ENCODE results near the gene MYBL2.

DNA sequence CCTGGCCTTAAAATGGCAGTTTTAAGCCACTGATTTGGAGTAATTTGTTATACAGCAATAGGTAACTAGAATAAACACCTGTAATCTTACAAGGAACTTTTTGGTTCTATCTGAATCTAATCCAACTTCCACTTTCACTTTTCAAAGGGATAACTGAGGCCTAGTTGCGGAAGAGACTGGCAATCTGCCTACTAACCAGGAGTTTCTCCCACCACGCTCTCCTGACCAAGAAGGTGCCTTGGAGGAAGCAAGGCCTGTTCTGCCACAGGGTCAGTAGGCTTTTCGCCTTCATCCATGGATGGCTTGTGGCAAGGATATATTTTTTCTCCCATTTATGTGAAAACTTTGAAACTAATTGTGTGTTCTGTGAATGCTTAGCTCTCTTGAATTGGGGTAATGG lies 12.9 kb upstream of the MYBL2 start:
- TF ChIP-seq, protein P1, sequence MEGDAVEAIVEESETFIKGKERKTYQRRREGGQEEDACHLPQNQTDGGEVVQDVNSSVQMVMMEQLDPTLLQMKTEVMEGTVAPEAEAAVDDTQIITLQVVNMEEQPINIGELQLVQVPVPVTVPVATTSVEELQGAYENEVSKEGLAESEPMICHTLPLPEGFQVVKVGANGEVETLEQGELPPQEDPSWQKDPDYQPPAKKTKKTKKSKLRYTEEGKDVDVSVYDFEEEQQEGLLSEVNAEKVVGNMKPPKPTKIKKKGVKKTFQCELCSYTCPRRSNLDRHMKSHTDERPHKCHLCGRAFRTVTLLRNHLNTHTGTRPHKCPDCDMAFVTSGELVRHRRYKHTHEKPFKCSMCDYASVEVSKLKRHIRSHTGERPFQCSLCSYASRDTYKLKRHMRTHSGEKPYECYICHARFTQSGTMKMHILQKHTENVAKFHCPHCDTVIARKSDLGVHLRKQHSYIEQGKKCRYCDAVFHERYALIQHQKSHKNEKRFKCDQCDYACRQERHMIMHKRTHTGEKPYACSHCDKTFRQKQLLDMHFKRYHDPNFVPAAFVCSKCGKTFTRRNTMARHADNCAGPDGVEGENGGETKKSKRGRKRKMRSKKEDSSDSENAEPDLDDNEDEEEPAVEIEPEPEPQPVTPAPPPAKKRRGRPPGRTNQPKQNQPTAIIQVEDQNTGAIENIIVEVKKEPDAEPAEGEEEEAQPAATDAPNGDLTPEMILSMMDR (IDR thresholded peaks at IDR 0.05), result no peak
- TF ChIP-seq EP300 (IDR thresholded peaks at IDR 0.05) (no peak), POLR2A (IDR thresholded peaks at IDR 0.05) (no peak)
